Hematopoietic multipotent progenitor cell treated with erythropoietin and hydrocortisone succinate and interleukin-3 and kit ligand, for 4 days (in vitro differentiated cells): ENCODE results near the gene ADAMTS20.

ENCODE experiments used
- DNase-seq: peaks from one replicate; pipeline ENCODE4 v3.0.0-alpha.2; 2015

The ADAMTS20 gene

DNA sequence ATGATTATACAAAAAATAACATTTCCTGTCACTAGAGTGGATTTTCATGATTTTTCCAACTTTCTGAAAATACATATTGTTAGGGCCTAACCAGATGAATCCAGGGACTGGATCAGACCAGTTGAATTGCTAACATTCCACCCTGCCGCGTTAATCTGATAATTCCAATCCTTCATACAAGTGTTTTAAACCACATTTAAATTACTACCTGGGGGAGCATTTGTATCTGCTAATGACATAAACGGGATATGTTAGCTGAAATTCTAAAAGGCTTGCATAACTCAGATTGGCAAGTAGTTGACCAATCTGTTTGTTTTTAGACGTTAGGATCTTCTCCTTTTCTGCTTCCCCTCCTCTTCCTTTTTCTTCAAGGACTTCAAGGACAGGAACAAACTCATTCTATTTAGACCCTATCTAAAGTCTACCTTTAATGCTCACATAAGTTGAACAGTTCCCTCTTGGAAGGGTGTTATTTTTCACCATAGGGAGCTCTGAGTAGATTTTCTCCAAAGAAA is 239.0 kb downstream of the ADAMTS20 start:
- DNase-seq, result peak; percentile 18

DNA sequence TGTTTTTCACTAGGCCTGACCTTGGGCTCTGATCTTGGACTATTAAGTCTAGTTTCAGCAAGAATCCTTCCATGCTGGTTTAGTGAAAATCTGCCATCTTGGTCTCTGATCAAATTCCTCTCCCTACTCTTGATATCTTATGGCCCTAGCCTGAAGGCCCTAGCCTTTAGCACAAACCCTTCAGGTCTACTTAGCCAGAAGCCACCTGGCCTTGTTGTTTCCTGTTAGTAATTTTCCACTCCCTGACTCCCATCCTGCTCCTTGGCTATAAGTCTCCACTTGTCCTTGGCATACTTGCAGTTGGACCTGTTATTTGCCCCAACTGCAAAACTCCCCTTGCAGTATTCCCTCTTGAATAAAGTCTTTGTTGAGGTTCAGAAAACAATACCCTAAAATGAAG is 241.4 kb downstream of the ADAMTS20 start:
- no peak for DNase-seq

DNA sequence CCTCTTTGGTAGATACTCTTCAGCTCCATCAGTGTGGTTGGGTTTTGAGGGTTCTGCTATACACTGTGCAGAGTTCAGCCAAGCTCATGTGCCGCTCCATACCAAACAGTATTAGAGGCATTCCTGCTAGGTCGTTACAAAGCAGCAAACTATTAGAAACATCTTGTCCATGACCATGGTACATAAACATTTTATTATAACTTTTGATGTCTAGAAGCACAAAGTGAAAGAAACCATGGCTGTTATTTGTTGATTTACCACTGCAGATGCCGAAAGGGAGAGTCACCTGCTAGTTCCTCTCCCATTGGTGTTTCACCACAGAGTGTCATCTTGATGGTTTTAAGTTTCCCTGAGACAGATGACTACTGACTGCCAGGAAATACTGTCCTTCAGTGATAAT is 242.0 kb downstream of the ADAMTS20 start:
- DNase-seq, result peak; percentile 9

DNA sequence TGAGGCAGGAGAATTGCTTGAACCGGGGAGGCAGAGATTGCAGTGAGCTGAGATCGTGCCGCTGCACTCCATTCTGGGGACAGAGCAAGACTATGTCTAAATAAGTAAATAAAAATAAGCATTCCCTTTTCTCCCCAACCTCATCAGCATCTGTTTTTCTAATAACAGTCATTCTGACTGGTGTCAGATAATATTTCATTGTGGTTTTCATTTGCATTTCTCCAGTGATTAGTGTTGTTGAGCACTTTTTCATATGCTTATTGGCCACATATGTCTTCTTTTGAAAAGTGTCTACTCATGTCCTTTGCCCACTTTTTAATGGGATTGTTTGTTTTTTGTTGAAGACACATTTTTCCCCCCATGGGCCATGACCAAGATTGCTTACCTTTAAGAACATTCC is 243.2 kb downstream of the ADAMTS20 start:
- no peak for DNase-seq

DNA sequence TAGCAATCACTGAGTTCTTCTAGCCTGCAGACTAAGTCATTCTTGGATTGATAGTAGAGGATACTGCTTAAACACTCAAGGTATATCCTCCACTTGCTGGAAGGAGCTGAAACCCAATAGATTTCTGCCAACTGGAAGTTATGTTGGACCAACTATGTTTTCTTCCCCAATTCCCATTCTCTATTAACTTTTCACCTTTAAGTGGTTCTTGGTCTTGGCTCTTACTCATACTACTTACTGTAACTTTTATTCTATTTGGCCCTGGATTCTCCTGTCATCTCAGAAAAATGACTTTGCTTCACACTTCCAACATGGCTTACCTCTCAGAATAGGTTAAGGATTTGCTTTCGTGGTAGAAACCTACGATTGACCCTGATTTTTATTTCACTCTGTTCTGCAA is 244.9 kb downstream of the ADAMTS20 start:
- DNase-seq, result no peak

DNA sequence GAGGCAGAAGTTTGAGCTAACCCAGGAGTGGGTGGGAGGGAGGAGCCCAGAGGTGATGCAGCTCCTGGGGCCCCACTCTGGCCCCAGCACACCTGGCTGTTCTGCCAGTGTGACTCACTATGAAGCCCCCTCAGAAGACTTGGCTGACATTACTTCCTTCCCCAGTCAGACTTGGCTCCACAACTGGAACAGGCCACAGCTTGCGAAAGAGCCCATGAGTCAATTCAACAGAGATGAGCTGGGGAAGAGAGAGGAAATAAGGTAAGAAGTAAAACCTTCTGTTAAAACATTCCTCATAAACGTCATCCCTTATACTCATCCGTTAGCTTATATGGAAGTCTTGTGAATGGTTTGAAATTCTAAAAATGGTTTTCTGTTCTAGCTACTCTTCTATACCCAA is 245.9 kb downstream of the ADAMTS20 start:
- peak; percentile 34 for DNase-seq

DNA sequence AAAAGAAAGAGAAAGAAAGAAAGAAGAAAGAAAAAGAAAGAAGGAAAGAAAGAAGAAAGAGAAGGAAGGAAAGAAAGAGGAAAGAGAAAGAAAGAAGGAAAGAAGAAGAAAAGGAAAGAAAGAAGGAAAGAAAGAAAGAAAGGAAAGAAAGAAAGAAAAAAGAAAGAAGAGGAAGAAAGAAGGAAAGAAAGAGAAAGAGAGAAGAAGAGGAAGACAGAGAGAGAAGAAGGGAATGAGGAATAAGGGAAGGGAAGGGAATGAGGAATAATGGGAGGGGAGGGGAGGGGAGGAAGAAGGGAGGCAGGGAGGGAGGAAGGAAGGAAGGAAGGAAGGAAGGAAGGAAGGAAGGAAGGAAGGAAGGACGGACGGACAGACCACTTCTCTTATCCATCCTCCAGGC is 246.9 kb downstream of the ADAMTS20 start:
- DNase-seq, result no peak
